Right renal cortex interstitium (tissue), 3 donors: ENCODE measurements around the gene KLK3. TPM values are rescaled to one million over a fixed set of nuclear protein-coding genes. Genes with fewer than 3 reads are reported as not detected.
"Not testable (repeated sequence)": the region's sequence is repeated elsewhere in the genome, so short reads cannot be mapped to it uniquely, and the experiment has no call there.

Experiments used
- DNase-seq, 3 donors: peaks; one replicate each; pipeline ENCODE4 v3.0.0-alpha.2; 2013; ENCODE audit warnings: low read depth in 3 of 3, low spot score in 2 of 3
- polyA plus RNA-seq, 3 donors: library from polyadenylated mRNA; unstranded; fragments of 120-200 nt; gene quantifications; one replicate each; pipeline ENCODE4 v1.2.1, GENCODE V29; 2013; ENCODE audit not compliant: insufficient read length in 3 of 3

The KLK3 gene
- polyA plus RNA-seq, 3 donors, result 0.24 to 0.53 (median 0.42) TPM

DNA sequence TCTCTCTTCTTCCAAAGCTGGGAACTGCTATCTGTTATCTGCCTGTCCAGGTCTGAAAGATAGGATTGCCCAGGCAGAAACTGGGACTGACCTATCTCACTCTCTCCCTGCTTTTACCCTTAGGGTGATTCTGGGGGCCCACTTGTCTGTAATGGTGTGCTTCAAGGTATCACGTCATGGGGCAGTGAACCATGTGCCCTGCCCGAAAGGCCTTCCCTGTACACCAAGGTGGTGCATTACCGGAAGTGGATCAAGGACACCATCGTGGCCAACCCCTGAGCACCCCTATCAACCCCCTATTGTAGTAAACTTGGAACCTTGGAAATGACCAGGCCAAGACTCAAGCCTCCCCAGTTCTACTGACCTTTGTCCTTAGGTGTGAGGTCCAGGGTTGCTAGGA lies 5.1 kb downstream of the KLK3 start:
- no peak for DNase-seq

- DNase-seq, result no peak
Measured at GRCh38 chr19:50861010-50861409, 6.3 kb downstream of the KLK3 start.

GRCh38 chr19:50861496-50862286 lies 7.0 kb downstream of the KLK3 start:
- DNase-seq, result no peak

GRCh38 chr19:50869479-50869878 lies 14.8 kb downstream of the KLK3 start:
- DNase-seq, result no peak

- DNase-seq, result no peak
Measured at GRCh38 chr19:50870417-50871089, 15.8 kb downstream of the KLK3 start.

DNA sequence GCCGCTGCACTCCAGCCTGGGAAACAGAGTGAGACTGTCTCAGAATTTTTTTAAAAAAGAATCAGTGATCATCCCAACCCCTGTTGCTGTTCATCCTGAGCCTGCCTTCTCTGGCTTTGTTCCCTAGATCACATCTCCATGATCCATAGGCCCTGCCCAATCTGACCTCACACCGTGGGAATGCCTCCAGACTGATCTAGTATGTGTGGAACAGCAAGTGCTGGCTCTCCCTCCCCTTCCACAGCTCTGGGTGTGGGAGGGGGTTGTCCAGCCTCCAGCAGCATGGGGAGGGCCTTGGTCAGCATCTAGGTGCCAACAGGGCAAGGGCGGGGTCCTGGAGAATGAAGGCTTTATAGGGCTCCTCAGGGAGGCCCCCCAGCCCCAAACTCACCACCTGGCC lies 18.3 kb downstream of the KLK3 start, which contains the start of gene KLK2:
KLK2 (plus strand) TSS at position 384 of the 400 bp plus-strand sequence. CDS start 35 bp downstream, outside the sequence.
- DNase-seq, result no peak

DNA sequence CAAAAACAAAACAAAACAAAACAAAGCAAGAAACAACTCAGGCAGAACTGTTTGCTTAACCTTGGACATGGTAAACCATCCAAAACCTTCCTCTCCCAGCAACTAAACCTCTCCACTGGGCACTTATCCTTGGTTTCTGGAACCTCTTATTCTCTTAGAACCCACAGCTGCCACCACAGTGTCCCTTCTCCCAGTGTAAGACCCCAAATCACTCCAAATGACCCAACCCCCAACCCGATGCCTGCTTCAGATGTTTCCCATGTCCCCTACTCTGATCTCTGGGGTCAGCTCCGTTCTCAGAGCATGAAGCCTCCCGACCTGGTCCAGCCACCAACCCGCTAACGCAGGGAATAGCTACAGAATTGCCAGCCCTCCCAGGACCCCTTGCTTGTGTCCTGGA lies 19.5 kb downstream of the KLK3 start:
- no peak for DNase-seq

DNA sequence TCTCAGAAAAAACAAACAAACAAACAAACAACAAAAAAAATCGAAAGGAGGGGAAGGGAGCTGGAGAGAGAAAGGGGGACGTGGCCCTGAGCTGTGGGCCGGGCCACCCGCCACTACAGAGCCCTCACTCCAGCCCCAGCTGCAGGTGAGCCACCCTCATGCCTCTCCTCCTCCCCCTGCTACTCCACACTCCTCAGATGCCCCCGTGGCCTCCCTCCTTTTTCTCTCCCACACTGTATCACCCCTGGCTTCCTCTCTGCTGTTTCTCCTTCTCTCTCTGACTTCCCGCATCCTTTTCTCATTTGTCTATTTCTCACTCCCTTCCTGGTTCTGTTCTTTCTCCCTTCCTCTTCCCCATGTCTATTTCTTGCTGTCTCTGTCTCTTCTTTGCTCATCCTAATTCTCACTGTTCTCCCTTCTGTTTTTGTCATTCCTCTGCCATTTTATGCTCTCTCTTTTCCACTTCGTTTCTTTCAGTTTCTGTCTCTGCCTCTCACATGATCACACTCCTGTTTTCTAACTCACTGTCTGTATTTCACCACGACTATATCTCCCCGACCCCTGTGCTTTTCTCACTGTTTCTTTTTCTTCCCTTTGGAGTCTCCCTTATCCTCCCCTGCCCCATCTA lies 21.2 kb downstream of the KLK3 start:
- DNase-seq, result no peak

- no peak for DNase-seq
Measured at GRCh38 chr19:50876456-50876855, 21.7 kb downstream of the KLK3 start.

GRCh38 chr19:50877338-50877737 lies 22.6 kb downstream of the KLK3 start:
- DNase-seq, result no peak

DNA sequence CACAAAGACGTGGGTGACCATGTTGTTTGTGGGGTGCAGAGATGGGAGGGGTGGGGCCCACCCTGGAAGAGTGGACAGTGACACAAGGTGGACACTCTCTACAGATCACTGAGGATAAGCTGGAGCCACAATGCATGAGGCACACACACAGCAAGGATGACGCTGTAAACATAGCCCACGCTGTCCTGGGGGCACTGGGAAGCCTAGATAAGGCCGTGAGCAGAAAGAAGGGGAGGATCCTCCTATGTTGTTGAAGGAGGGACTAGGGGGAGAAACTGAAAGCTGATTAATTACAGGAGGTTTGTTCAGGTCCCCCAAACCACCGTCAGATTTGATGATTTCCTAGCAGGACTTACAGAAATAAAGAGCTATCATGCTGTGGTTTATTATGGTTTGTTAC lies 24.1 kb downstream of the KLK3 start:
- DNase-seq, result no peak

- no peak for DNase-seq
Measured at GRCh38 chr19:50880241-50880640, 25.5 kb downstream of the KLK3 start.

- DNase-seq, result no peak
Measured at GRCh38 chr19:50882188-50882587, 27.5 kb downstream of the KLK3 start.

DNA sequence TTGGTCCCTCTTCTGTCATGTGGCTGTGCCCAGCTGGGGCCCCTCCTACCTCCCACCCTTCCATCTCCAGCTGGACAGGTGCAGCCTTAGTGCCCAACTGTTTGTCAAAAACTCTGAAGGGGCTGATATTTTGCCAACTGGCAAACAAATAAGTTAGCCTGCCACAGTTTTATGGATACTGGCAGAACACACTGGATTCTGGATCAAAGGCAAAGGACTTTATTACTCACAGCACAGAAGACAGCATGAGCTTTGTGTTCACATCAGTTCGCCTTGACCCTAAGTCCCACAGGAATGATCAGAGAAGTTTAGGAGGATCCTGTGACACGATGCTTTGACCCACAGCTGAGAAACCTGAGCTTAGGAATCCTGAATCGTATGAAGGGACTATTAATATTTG lies 34.9 kb downstream of the KLK3 start:
- no peak for DNase-seq

- DNase-seq, result no peak
Measured at GRCh38 chr19:50890422-50891252, 35.9 kb downstream of the KLK3 start.

- DNase-seq, result no peak
Measured at GRCh38 chr19:50891253-50891625, 36.5 kb downstream of the KLK3 start.

DNA sequence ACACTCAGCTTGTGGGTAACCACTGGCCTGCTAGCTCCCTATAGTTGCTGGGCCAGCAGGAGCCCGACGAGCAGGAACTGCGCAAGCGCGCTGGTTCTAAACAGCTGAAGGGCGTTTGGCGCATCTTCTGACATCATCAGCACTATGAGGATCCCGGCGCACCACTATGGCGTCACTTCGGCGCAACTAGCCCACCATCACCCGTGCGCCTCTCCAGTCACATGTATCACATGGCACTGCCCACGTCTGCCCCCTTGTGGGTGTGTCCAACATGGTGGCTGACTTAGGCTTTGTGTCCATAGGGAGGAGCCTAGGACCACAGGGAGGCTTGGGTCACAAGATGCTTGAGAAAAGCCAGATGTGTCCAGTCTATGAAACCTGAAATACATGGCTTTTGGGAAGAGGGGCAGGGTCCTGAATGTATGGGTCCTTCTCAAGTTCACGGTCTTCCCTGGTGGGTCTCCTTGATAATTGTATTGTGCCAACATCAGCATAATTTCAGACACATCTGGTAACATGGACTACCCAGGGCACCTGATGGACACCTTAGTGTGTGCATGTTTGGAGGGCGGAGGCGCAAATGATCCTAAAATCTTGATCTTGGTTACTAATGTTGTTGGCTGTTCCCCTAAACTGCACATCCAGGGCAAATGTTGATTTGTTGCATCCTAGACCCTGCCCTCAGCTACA lies 38.5 kb downstream of the KLK3 start:
- no peak for DNase-seq

- no peak for DNase-seq
Measured at GRCh38 chr19:50894478-50895356, 40.0 kb downstream of the KLK3 start.

GRCh38 chr19:50896089-50896590 lies 41.4 kb downstream of the KLK3 start:
- not testable (repeated sequence) for DNase-seq
